HG03378 (cell line): ENCODE data around the gene THNSL1.
"Not testable (repeated sequence)": the region's sequence is repeated elsewhere in the genome, so short reads cannot be mapped to it uniquely, and the experiment has no call there.

Experiments used
- ATAC-seq: cut with Tn5 transposase; IDR thresholded peaks from one replicate; pipeline ENCODE4 v1.9.1; 2021; ENCODE audit warnings: mild to moderate bottlenecking, moderate library complexity; ENCODE audit not compliant: unreplicated experiment

THNSL1 gene

GRCh38 chr10:25016376-25017153, at the start of gene THNSL1:
Gene THNSL1 (plus strand): TSS chr10:25016612. CDS start chr10:25023224, 6,612 bp downstream.
- ATAC-seq = peak; percentile 99

GRCh38 chr10:24966962-24967481, 49.4 kb upstream of the THNSL1 start:
- no peak for ATAC-seq

- ATAC-seq = no peak
These were observed 48.1 kb upstream of the THNSL1 start for GRCh38 chr10:24968349-24968748.

GRCh38 chr10:24968951-24969350, 47.5 kb upstream of the THNSL1 start:
- not testable (repeated sequence) for ATAC-seq

- ATAC-seq = no peak
These were observed 46.6 kb upstream of the THNSL1 start for GRCh38 chr10:24969841-24970281.

- no peak for ATAC-seq
These were observed 45.0 kb upstream of the THNSL1 start for GRCh38 chr10:24971374-24971773.

GRCh38 chr10:24973163-24973562, 43.2 kb upstream of the THNSL1 start:
- no peak for ATAC-seq

GRCh38 chr10:24974976-24975375, 41.4 kb upstream of the THNSL1 start:
- no peak for ATAC-seq

GRCh38 chr10:24979685-24980084, 36.7 kb upstream of the THNSL1 start:
- no peak for ATAC-seq

- no peak for ATAC-seq
These were observed 35.2 kb upstream of the THNSL1 start for GRCh38 chr10:24981161-24981710.

GRCh38 chr10:24982319-24983112, 33.9 kb upstream of the THNSL1 start:
- peak; percentile 66 for ATAC-seq

- no peak for ATAC-seq
These were observed 33.3 kb upstream of the THNSL1 start for GRCh38 chr10:24983130-24983529.

- ATAC-seq = no peak
These were observed 32.5 kb upstream of the THNSL1 start for GRCh38 chr10:24983946-24984345.

GRCh38 chr10:24984906-24985305, 31.5 kb upstream of the THNSL1 start:
- ATAC-seq = no peak

- no peak for ATAC-seq
These were observed 27.4 kb upstream of the THNSL1 start for GRCh38 chr10:24988831-24989640.

GRCh38 chr10:24989867-24990266, 26.5 kb upstream of the THNSL1 start:
- ATAC-seq = no peak

GRCh38 chr10:24991298-24991697, 25.1 kb upstream of the THNSL1 start:
- no peak for ATAC-seq

GRCh38 chr10:24992512-24993133, 23.8 kb upstream of the THNSL1 start:
- no peak for ATAC-seq

- no peak for ATAC-seq
These were observed 23.0 kb upstream of the THNSL1 start for GRCh38 chr10:24993237-24993958.

GRCh38 chr10:24995072-24995471, 21.3 kb upstream of the THNSL1 start:
- ATAC-seq = no peak
